ENCODE data around the gene DGKB. TPM values are rescaled to one million over a fixed set of nuclear protein-coding genes. Genes with fewer than 3 reads are reported as not detected.

DGKB gene
- total RNA-seq, 1 experiment from 2014 or later, result 1.9 TPM

DNA sequence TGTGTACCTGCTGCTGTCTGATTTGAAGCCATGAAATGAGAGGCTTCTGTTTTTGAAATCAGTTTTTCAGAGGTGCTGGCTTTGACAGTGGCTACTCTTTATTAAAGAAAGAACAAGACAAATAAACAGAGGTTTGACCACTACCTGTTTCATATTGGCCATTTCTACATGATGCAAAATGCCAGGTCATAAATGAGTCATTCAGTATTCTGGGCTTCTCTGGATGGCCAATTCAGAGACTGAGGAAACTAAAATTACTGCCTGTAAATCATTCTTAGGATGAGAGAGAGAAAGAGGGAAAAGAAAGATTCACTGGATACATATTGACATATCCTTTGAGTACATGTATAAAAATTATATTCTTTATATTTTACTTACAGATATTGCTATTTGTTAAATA, 609.8 kb downstream of the DGKB start:
- CTCF ChIA-PET, result no interaction called here
- H3K36me3 Mint-ChIP-seq, result no peaks in the 10 kb centered on the region
- ATAC-seq (no peak), DNase-seq (ENCODE audit: low spot score) (no peak)
- H3K27ac Mint-ChIP-seq, result no peak overlapping the region
- TF ChIP-seq MXD4 (CRISPR knock-in tag; IDR thresholded peaks at IDR 0.05; ENCODE audit: borderline replicate concordance) (no peak), OVOL2 (CRISPR knock-in tag; IDR thresholded peaks at IDR 0.05; ENCODE audit: borderline replicate concordance) (no peak), ZNF219 (CRISPR knock-in tag; IDR thresholded peaks at IDR 0.05; ENCODE audit: borderline replicate concordance) (no peak), TP53 (CRISPR knock-in tag; IDR thresholded peaks at IDR 0.05) (no peak), NR3C1 (CRISPR knock-in tag; conservative IDR thresholded peaks at IDR 0.05; ENCODE audit: low read depth) (no peak), ZNF671 (CRISPR knock-in tag; IDR thresholded peaks at IDR 0.05) (no peak), TEAD4 (CRISPR knock-in tag; IDR thresholded peaks at IDR 0.05) (no peak), ZNF232 (CRISPR knock-in tag; IDR thresholded peaks at IDR 0.05) (no peak), RORB (CRISPR knock-in tag; IDR thresholded peaks at IDR 0.05) (no peak), PRRX2 (CRISPR knock-in tag; IDR thresholded peaks at IDR 0.05) (no peak)
- TF ChIP-seq, protein P1, sequence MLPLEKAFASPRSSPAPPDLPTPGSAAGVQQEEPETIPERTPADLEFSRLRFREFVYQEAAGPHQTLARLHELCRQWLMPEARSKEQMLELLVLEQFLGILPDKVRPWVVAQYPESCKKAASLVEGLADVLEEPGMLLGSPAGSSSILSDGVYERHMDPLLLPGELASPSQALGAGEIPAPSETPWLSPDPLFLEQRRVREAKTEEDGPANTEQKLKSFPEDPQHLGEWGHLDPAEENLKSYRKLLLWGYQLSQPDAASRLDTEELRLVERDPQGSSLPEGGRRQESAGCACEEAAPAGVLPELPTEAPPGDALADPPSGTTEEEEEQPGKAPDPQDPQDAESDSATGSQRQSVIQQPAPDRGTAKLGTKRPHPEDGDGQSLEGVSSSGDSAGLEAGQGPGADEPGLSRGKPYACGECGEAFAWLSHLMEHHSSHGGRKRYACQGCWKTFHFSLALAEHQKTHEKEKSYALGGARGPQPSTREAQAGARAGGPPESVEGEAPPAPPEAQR (CRISPR knock-in tag; IDR thresholded peaks at IDR 0.05), result no peak
- no peak overlapping the region for H3K4me3 Mint-ChIP-seq
- no peaks in the 10 kb centered on the region for H3K27me3 Mint-ChIP-seq (ENCODE audit: low read depth)
- peaks cover 4% of the 10 kb centered on the region; the same call in 1 of the 2 replicates for H3K9me3 Mint-ChIP-seq
- peaks cover 11% of the 10 kb centered on the region; the same call in 1 of the 2 replicates for H3K4me1 Mint-ChIP-seq
- POLR2A ChIA-PET, result no interaction called here

DNA sequence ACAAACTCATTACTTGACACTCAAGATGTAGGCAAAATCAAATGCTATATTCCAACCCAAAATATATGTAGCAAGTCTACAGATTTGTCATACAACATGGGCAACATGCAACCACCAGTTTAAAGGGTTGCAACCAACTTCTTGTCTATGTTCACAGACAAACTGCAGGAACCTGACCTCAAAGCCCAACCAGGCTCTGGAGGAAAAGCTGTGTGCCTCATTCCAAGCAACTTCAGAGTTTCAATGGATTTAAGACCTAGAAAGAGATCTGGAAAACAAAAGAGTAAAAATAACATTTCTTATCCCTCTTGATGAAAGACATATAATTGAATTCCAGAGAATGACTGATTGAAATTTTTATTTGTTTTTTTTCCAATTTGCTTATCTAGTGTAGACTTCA, 612.6 kb downstream of the DGKB start:
- POLR2A ChIA-PET, result no interaction called here
- Mint-ChIP-seq H3K4me3 (no peak overlapping the region), H3K4me1 (peaks cover 7% of the 10 kb centered on the region; the same call in 1 of the 2 replicates), H3K36me3 (no peaks in the 10 kb centered on the region), H3K9me3 (no peaks in the 10 kb centered on the region), H3K27me3 (ENCODE audit: low read depth) (no peaks in the 10 kb centered on the region), H3K27ac (no peak overlapping the region)
- ATAC-seq, result no peak
- no peak for DNase-seq (ENCODE audit: low spot score)
- TF ChIP-seq, protein P2, sequence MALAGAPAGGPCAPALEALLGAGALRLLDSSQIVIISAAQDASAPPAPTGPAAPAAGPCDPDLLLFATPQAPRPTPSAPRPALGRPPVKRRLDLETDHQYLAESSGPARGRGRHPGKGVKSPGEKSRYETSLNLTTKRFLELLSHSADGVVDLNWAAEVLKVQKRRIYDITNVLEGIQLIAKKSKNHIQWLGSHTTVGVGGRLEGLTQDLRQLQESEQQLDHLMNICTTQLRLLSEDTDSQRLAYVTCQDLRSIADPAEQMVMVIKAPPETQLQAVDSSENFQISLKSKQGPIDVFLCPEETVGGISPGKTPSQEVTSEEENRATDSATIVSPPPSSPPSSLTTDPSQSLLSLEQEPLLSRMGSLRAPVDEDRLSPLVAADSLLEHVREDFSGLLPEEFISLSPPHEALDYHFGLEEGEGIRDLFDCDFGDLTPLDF (CRISPR knock-in tag; IDR thresholded peaks at IDR 0.05), result no peak
- TF ChIP-seq PRRX2 (CRISPR knock-in tag; IDR thresholded peaks at IDR 0.05) (no peak), ZNF416 (CRISPR knock-in tag; IDR thresholded peaks at IDR 0.05) (no peak), ZNF219 (CRISPR knock-in tag; IDR thresholded peaks at IDR 0.05; ENCODE audit: borderline replicate concordance) (no peak), KAT7 (CRISPR knock-in tag; IDR thresholded peaks at IDR 0.05; ENCODE audit: borderline replicate concordance) (no peak), ESRRA (CRISPR knock-in tag; IDR thresholded peaks at IDR 0.05; ENCODE audit: borderline replicate concordance) (no peak), ZNF263 (CRISPR knock-in tag; IDR thresholded peaks at IDR 0.05; ENCODE audit: low read depth) (no peak), TCF7 (CRISPR knock-in tag; IDR thresholded peaks at IDR 0.05; ENCODE audit: low read depth) (no peak)
- TF ChIP-seq, protein P3, sequence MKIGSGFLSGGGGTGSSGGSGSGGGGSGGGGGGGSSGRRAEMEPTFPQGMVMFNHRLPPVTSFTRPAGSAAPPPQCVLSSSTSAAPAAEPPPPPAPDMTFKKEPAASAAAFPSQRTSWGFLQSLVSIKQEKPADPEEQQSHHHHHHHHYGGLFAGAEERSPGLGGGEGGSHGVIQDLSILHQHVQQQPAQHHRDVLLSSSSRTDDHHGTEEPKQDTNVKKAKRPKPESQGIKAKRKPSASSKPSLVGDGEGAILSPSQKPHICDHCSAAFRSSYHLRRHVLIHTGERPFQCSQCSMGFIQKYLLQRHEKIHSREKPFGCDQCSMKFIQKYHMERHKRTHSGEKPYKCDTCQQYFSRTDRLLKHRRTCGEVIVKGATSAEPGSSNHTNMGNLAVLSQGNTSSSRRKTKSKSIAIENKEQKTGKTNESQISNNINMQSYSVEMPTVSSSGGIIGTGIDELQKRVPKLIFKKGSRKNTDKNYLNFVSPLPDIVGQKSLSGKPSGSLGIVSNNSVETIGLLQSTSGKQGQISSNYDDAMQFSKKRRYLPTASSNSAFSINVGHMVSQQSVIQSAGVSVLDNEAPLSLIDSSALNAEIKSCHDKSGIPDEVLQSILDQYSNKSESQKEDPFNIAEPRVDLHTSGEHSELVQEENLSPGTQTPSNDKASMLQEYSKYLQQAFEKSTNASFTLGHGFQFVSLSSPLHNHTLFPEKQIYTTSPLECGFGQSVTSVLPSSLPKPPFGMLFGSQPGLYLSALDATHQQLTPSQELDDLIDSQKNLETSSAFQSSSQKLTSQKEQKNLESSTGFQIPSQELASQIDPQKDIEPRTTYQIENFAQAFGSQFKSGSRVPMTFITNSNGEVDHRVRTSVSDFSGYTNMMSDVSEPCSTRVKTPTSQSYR (CRISPR knock-in tag; IDR thresholded peaks at IDR 0.05), result no peak
- TF ChIP-seq, protein P4, sequence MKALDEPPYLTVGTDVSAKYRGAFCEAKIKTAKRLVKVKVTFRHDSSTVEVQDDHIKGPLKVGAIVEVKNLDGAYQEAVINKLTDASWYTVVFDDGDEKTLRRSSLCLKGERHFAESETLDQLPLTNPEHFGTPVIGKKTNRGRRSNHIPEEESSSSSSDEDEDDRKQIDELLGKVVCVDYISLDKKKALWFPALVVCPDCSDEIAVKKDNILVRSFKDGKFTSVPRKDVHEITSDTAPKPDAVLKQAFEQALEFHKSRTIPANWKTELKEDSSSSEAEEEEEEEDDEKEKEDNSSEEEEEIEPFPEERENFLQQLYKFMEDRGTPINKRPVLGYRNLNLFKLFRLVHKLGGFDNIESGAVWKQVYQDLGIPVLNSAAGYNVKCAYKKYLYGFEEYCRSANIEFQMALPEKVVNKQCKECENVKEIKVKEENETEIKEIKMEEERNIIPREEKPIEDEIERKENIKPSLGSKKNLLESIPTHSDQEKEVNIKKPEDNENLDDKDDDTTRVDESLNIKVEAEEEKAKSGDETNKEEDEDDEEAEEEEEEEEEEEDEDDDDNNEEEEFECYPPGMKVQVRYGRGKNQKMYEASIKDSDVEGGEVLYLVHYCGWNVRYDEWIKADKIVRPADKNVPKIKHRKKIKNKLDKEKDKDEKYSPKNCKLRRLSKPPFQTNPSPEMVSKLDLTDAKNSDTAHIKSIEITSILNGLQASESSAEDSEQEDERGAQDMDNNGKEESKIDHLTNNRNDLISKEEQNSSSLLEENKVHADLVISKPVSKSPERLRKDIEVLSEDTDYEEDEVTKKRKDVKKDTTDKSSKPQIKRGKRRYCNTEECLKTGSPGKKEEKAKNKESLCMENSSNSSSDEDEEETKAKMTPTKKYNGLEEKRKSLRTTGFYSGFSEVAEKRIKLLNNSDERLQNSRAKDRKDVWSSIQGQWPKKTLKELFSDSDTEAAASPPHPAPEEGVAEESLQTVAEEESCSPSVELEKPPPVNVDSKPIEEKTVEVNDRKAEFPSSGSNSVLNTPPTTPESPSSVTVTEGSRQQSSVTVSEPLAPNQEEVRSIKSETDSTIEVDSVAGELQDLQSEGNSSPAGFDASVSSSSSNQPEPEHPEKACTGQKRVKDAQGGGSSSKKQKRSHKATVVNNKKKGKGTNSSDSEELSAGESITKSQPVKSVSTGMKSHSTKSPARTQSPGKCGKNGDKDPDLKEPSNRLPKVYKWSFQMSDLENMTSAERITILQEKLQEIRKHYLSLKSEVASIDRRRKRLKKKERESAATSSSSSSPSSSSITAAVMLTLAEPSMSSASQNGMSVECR (CRISPR knock-in tag; IDR thresholded peaks at IDR 0.05; ENCODE audit: borderline replicate concordance), result no peak
- TF ChIP-seq, protein P5, sequence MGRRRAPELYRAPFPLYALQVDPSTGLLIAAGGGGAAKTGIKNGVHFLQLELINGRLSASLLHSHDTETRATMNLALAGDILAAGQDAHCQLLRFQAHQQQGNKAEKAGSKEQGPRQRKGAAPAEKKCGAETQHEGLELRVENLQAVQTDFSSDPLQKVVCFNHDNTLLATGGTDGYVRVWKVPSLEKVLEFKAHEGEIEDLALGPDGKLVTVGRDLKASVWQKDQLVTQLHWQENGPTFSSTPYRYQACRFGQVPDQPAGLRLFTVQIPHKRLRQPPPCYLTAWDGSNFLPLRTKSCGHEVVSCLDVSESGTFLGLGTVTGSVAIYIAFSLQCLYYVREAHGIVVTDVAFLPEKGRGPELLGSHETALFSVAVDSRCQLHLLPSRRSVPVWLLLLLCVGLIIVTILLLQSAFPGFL (CRISPR knock-in tag; IDR thresholded peaks at IDR 0.05; ENCODE audit: borderline replicate concordance), result no peak
- CTCF ChIA-PET, result no interaction called here
